ENCODE data around the gene SMTN.

SMTN gene

GRCh38 chr22:31097941-31098631 lies 17.0 kb downstream of the SMTN start:
- no peak for TF ChIP-seq JUND (IDR thresholded peaks at IDR 0.05; ENCODE audit: low read depth)
- DNase-seq (ENCODE audit: low read depth in 1 of 2, low spot score in 1 of 2): no peak
- in situ Hi-C loops (cut with HindIII; ENCODE audit: low pct_unique_long_range_greater_than_20kb, low sequenced_read_pairs): no loop called here

- in situ Hi-C loops (cut with HindIII; ENCODE audit: low pct_unique_long_range_greater_than_20kb, low sequenced_read_pairs): no loop called here
- no peak for DNase-seq (ENCODE audit: low read depth in 1 of 2, low spot score in 1 of 2)
- TF ChIP-seq JUND (IDR thresholded peaks at IDR 0.05; ENCODE audit: low read depth): no peak
Measured at GRCh38 chr22:31098632-31099110, 17.6 kb downstream of the SMTN start.

GRCh38 chr22:31099386-31099785 lies 18.3 kb downstream of the SMTN start:
- no peak for TF ChIP-seq JUND (IDR thresholded peaks at IDR 0.05; ENCODE audit: low read depth)
- DNase-seq (ENCODE audit: low read depth in 1 of 2, low spot score in 1 of 2): no peak
- in situ Hi-C loops (cut with HindIII; ENCODE audit: low pct_unique_long_range_greater_than_20kb, low sequenced_read_pairs): no loop called here

GRCh38 chr22:31099841-31100761 lies 19.0 kb downstream of the SMTN start:
- DNase-seq (ENCODE audit: low read depth in 1 of 2, low spot score in 1 of 2): no peak
- no peak for TF ChIP-seq JUND (IDR thresholded peaks at IDR 0.05; ENCODE audit: low read depth)
- in situ Hi-C loops (cut with HindIII; ENCODE audit: low pct_unique_long_range_greater_than_20kb, low sequenced_read_pairs): no loop called here

- no peak for TF ChIP-seq JUND (IDR thresholded peaks at IDR 0.05; ENCODE audit: low read depth)
- no peak for DNase-seq (ENCODE audit: low read depth in 1 of 2, low spot score in 1 of 2)
- in situ Hi-C loops (cut with HindIII; ENCODE audit: low pct_unique_long_range_greater_than_20kb, low sequenced_read_pairs): no loop called here
Measured at GRCh38 chr22:31100762-31101525, 19.8 kb downstream of the SMTN start.

- in situ Hi-C loops (cut with HindIII; ENCODE audit: low pct_unique_long_range_greater_than_20kb, low sequenced_read_pairs): no loop called here
- no peak for TF ChIP-seq JUND (IDR thresholded peaks at IDR 0.05; ENCODE audit: low read depth)
- DNase-seq (ENCODE audit: low read depth in 1 of 2, low spot score in 1 of 2): no peak
Measured at GRCh38 chr22:31102441-31103081, 21.4 kb downstream of the SMTN start.

- in situ Hi-C loops (cut with HindIII; ENCODE audit: low pct_unique_long_range_greater_than_20kb, low sequenced_read_pairs): no loop called here
- DNase-seq (ENCODE audit: low read depth in 1 of 2, low spot score in 1 of 2): no peak
- no peak for TF ChIP-seq JUND (IDR thresholded peaks at IDR 0.05; ENCODE audit: low read depth)
Measured at GRCh38 chr22:31103111-31103510, 22.0 kb downstream of the SMTN start.

- DNase-seq (ENCODE audit: low read depth in 1 of 2, low spot score in 1 of 2): no peak
- no peak for TF ChIP-seq JUND (IDR thresholded peaks at IDR 0.05; ENCODE audit: low read depth)
- in situ Hi-C loops (cut with HindIII; ENCODE audit: low pct_unique_long_range_greater_than_20kb, low sequenced_read_pairs): no loop called here
Measured at GRCh38 chr22:31103899-31104694, 23.0 kb downstream of the SMTN start.

- in situ Hi-C loops (cut with HindIII; ENCODE audit: low pct_unique_long_range_greater_than_20kb, low sequenced_read_pairs): no loop called here
Measured at GRCh38 chr22:31104869-31105268, 23.8 kb downstream of the SMTN start.

GRCh38 chr22:31105282-31105929 lies 24.3 kb downstream of the SMTN start:
- no peak for TF ChIP-seq JUND (IDR thresholded peaks at IDR 0.05; ENCODE audit: low read depth)
- in situ Hi-C loops (cut with HindIII; ENCODE audit: low pct_unique_long_range_greater_than_20kb, low sequenced_read_pairs): no loop called here
- DNase-seq (ENCODE audit: low read depth in 1 of 2, low spot score in 1 of 2): no peak

More at GRCh38 chr22:31104869-31105268, 23.8 kb downstream of the SMTN start:
- TF ChIP-seq JUND (IDR thresholded peaks at IDR 0.05; ENCODE audit: low read depth): no peak
- DNase-seq (ENCODE audit: low read depth in 1 of 2, low spot score in 1 of 2): no peak

GRCh38 chr22:31106001-31106571 lies 25.0 kb downstream of the SMTN start:
- no peak for TF ChIP-seq JUND (IDR thresholded peaks at IDR 0.05; ENCODE audit: low read depth)
- in situ Hi-C loops (cut with HindIII; ENCODE audit: low pct_unique_long_range_greater_than_20kb, low sequenced_read_pairs): no loop called here
- DNase-seq (ENCODE audit: low read depth in 1 of 2, low spot score in 1 of 2): no peak
